B cell (primary cell): Measurements from ENCODE around the gene MOB3B.

Experiments used
- EZH2 ChIP-seq: IDR thresholded peaks from 2 replicates; pipeline ENCODE4 v1.6.1; 2012; ENCODE audit warnings: borderline replicate concordance, low read depth, mild to moderate bottlenecking, moderate library complexity, low read length; ENCODE audit not compliant: insufficient read depth, poor library complexity, severe bottlenecking
- TF ChIP-seq, protein P1 (sequence below): fragments of 200-600 bp; IDR thresholded peaks from one replicate; pipeline ENCODE4 v1.8.0; 2022; ENCODE audit warnings: antibody characterized with exemption, mild to moderate bottlenecking

DNA sequence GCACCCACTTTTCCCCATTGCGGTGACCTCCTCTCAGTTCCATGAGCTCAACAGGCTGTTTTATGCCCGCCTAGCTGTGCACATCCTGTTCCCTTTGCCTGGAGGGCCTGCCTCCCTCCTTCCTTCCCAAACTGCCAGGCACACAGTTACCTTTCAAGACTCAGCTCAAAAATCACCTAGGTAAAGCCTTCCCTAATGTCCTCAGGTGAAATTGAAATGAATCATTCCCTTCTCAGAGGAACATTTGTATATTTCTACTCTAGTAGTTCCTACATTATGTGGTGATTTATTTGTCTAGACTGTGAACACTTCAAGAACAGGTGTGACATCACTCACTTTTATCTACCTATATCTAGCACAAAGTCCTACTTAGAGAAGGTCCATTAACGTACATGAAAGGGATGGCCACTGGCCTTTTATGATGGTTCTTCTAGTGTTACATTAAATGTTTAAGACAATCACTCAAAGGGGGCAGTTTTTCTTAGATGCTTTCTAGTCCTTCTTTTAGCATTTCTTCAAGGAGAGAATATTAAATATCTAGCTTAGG is 129.2 kb downstream of the MOB3B start:
- TF ChIP-seq, protein P1, sequence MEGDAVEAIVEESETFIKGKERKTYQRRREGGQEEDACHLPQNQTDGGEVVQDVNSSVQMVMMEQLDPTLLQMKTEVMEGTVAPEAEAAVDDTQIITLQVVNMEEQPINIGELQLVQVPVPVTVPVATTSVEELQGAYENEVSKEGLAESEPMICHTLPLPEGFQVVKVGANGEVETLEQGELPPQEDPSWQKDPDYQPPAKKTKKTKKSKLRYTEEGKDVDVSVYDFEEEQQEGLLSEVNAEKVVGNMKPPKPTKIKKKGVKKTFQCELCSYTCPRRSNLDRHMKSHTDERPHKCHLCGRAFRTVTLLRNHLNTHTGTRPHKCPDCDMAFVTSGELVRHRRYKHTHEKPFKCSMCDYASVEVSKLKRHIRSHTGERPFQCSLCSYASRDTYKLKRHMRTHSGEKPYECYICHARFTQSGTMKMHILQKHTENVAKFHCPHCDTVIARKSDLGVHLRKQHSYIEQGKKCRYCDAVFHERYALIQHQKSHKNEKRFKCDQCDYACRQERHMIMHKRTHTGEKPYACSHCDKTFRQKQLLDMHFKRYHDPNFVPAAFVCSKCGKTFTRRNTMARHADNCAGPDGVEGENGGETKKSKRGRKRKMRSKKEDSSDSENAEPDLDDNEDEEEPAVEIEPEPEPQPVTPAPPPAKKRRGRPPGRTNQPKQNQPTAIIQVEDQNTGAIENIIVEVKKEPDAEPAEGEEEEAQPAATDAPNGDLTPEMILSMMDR = no peak
- TF ChIP-seq EZH2 = no peak
